ENCODE measurements around the gene BMP8B. TPM values are rescaled to one million over a fixed set of nuclear protein-coding genes. Genes with fewer than 3 reads are reported as not detected.

The BMP8B gene
- total RNA-seq, 4 donors from 2014 or later, result 0.46 to 1.3 TPM; not detected in 2

GRCh38 chr1:39754026-39754570 is 34.6 kb downstream of the BMP8B start:
- no peak for DNase-seq
- no peaks in the 10 kb centered on the region for H3K4me1 ChIP-seq
- intact Hi-C loops (cut with DNase I; ENCODE audit: low total_unique reads), result no loop called here
- H3K36me3 ChIP-seq, result no peaks in the 10 kb centered on the region
- no peak overlapping the region for H3K4me3 ChIP-seq
- H3K9me3 ChIP-seq, result no peaks in the 10 kb centered on the region
- TF ChIP-seq, protein P1, sequence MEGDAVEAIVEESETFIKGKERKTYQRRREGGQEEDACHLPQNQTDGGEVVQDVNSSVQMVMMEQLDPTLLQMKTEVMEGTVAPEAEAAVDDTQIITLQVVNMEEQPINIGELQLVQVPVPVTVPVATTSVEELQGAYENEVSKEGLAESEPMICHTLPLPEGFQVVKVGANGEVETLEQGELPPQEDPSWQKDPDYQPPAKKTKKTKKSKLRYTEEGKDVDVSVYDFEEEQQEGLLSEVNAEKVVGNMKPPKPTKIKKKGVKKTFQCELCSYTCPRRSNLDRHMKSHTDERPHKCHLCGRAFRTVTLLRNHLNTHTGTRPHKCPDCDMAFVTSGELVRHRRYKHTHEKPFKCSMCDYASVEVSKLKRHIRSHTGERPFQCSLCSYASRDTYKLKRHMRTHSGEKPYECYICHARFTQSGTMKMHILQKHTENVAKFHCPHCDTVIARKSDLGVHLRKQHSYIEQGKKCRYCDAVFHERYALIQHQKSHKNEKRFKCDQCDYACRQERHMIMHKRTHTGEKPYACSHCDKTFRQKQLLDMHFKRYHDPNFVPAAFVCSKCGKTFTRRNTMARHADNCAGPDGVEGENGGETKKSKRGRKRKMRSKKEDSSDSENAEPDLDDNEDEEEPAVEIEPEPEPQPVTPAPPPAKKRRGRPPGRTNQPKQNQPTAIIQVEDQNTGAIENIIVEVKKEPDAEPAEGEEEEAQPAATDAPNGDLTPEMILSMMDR (IDR thresholded peaks at IDR 0.05), result no peak
- TF ChIP-seq POLR2A (IDR thresholded peaks at IDR 0.05), result no peak
- no peak overlapping the region for H3K27ac ChIP-seq
- no peaks in the 10 kb centered on the region for H3K27me3 ChIP-seq

DNA sequence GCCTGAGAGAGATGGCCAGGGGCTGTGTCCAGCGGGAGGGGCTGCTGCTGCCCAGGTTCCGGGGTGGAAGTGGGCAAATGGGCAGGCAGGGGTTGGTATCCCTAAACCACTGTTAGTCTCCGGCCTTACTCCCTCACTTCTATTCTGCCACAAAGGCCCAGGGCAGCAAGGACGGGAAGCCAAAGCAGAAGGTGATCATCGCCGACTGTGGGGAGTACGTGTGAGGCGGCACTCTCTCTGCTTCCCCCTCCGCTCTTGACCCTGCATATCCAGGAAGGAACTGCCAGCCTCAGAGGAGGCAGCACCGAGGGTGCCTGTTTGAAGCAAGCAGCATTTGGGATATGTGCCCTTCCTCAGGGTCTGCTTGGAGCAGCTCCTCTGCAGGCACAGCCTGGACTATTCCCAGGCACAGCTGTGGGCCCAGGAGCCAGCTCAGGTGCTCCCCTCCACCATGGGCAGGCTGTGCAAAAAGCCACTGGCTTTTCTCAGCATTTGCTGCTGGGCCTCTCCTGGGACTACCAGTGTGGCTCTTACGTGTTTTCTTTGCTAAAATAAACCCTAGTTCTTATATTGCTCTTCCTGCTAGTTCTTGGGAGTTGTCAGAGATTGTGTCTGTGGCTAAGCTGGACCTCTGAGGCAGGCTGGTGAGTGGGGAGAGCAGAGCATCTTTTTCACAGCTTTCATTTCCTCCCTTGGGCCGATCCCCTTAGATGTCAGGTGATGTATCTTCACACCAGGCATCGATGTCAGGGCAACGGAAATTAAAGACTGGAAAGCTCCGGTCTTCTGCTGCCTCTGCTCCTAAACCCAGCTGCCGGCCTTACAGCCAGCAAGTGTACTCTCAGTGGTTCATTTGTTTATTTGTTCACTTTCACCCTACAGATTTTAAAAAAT is 35.3 kb downstream of the BMP8B start:
- intact Hi-C loops (cut with DNase I; ENCODE audit: low total_unique reads), result no loop called here
- no peaks in the 10 kb centered on the region for H3K9me3 ChIP-seq
- no peak overlapping the region for H3K4me3 ChIP-seq
- H3K4me1 ChIP-seq, result no peaks in the 10 kb centered on the region
- no peak for DNase-seq
- no peak overlapping the region for H3K27ac ChIP-seq
- no peaks in the 10 kb centered on the region for H3K27me3 ChIP-seq
- no peaks in the 10 kb centered on the region for H3K36me3 ChIP-seq
- TF ChIP-seq, protein P1 (IDR thresholded peaks at IDR 0.05), result no peak
- no peak for TF ChIP-seq POLR2A (IDR thresholded peaks at IDR 0.05)

DNA sequence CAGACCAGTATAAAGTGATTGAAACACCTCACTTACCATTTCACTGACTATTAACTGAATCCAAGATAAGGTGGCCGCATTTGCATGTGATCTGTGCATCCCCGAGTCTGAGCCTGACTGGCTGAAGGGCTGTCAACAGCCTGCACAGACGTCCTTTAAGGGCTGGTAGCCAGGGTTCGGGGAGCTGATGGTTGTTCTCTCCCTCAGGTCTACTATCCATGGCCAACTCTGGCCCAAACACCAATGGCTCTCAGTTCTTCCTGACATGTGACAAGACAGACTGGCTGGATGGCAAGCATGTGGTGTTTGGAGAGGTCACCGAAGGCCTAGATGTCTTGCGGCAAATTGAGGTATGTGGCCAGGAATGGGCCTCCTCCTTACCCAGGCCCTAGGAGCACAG is 36.0 kb downstream of the BMP8B start:
- Histone ChIP-seq H3K36me3 (no peaks in the 10 kb centered on the region), H3K27me3 (no peaks in the 10 kb centered on the region), H3K27ac (no peak overlapping the region), H3K4me3 (no peak overlapping the region), H3K4me1 (no peaks in the 10 kb centered on the region), H3K9me3 (no peaks in the 10 kb centered on the region)
- no peak for DNase-seq
- intact Hi-C loops (cut with DNase I; ENCODE audit: low total_unique reads), result no loop called here
- TF ChIP-seq, protein P1 (IDR thresholded peaks at IDR 0.05), result no peak
- no peak for TF ChIP-seq POLR2A (IDR thresholded peaks at IDR 0.05)

DNA sequence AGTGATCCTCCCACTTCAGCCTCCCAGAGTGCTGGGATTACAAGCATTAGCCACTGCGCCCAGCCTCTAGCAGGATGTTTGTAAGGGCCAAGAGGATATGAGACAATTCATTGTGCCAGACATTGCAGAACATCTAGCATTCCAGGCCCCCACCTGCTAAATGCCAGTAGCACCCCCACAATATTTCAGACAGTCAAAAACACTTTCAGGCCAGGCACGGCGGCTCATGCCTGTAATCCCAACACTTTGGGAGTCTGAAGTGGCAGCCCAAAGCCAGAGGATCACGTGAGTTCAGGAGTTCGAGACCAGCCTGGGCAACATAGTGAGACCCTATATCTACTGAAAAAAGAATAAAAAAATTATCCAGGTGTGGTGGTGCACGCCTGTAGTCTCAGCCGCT is 37.1 kb downstream of the BMP8B start:
- H3K27ac ChIP-seq, result no peak overlapping the region
- no peak overlapping the region for H3K4me3 ChIP-seq
- intact Hi-C loops (cut with DNase I; ENCODE audit: low total_unique reads), result no loop called here
- no peak for DNase-seq
- no peaks in the 10 kb centered on the region for H3K36me3 ChIP-seq
- no peaks in the 10 kb centered on the region for H3K27me3 ChIP-seq
- no peaks in the 10 kb centered on the region for H3K9me3 ChIP-seq
- H3K4me1 ChIP-seq, result no peaks in the 10 kb centered on the region
- no peak for TF ChIP-seq POLR2A (IDR thresholded peaks at IDR 0.05)
- TF ChIP-seq, protein P1 (IDR thresholded peaks at IDR 0.05), result no peak

GRCh38 chr1:39745016-39745670 is 43.5 kb downstream of the BMP8B start:
- TF ChIP-seq POLR2A (IDR thresholded peaks at IDR 0.05), result no peak
- TF ChIP-seq, protein P1 (IDR thresholded peaks at IDR 0.05), result no peak
- no peak for DNase-seq
- no peaks in the 10 kb centered on the region for H3K36me3 ChIP-seq

More at GRCh38 chr1:39745016-39745670, 43.5 kb downstream of the BMP8B start:
- no peak overlapping the region for H3K27ac ChIP-seq
- no peak overlapping the region for H3K4me3 ChIP-seq
- no peaks in the 10 kb centered on the region for H3K27me3 ChIP-seq
- no peaks in the 10 kb centered on the region for H3K9me3 ChIP-seq
- intact Hi-C loops (cut with DNase I; ENCODE audit: low total_unique reads), result no loop called here
- no peaks in the 10 kb centered on the region for H3K4me1 ChIP-seq
